Measurements from ENCODE around the gene WFDC1. TPM values are rescaled to one million over a fixed set of nuclear protein-coding genes. Genes with fewer than 3 reads are reported as not detected.

The WFDC1 gene
- total and polyA plus RNA-seq, 2 of the 4 experiments (the other 2 are of a cell fraction) = 4.7 to 6.8 TPM

DNA sequence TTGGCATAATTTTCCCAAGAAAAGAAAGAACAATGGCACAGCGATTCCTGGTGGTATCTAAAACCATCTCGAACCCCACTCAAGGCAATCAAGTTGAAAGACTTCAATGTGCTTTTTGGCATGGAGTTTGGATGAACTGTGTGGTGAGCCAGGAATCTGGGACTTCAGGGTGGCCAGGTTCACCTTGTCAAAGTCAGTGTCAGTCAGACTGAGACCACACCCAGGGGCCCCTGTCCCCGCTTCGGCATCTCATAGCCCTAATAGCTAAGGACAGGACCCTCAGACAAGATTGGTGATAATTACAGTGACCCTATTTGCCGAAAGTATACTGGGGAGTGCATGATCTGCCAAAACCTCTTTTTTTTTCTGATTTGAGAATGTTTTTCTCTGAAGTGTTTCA lies 25.8 kb downstream of the WFDC1 start:
- Histone ChIP-seq H3K27ac (ENCODE audit: insufficient read depth, low read length) (no peak overlapping the region), H4K5ac (ENCODE audit: low read depth, low read length) (no peak overlapping the region), H3K36me3 (ENCODE audit: control insufficient read depth, insufficient read depth, low read length) (peaks cover 24% of the 10 kb centered on the region), H3K9me3 (ENCODE audit: control insufficient read depth, insufficient read depth, low read length) (peaks cover 4% of the 10 kb centered on the region), H3K79me1 (ENCODE audit: low read depth in 1 of 2, low read length in 2 of 2) (no peaks in the 10 kb centered on the region; a peak in 2 of 4 replicates), H2BK120ac (ENCODE audit: low read depth, low read length) (no peak overlapping the region), H4K91ac (ENCODE audit: insufficient read depth, low read depth, low read length) (no peak overlapping the region), H3K14ac (replicated peaks; ENCODE audit: low read depth, low read length) (no peak overlapping the region), H3K9ac (ENCODE audit: low read depth, low read length) (no peak overlapping the region), H2AK9ac (replicated peaks; ENCODE audit: low read depth, low read length, poor library complexity) (no peak overlapping the region), H2BK5ac (ENCODE audit: low read depth, low read length, poor library complexity, severe bottlenecking) (no peak overlapping the region), H3K56ac (ENCODE audit: extremely low read depth, insufficient read depth, low read length) (no peak overlapping the region), H2BK20ac (ENCODE audit: low read depth, low read length) (no peak overlapping the region), H3K23ac (ENCODE audit: low read depth, low read length) (no peak overlapping the region), H3K4me2 (ENCODE audit: low read depth, low read length) (no peak overlapping the region), H3K4me1 (ENCODE audit: control insufficient read depth, insufficient read depth, low read length) (no peaks in the 10 kb centered on the region), H3K4ac (ENCODE audit: low read depth, low read length) (no peak overlapping the region), H4K8ac (ENCODE audit: low read depth in 2 of 2, low read length in 2 of 2) (no peak overlapping the region), H2AFZ (replicated peaks; ENCODE audit: low read length, poor library complexity) (no peak overlapping the region), H3K9me1 (ENCODE audit: insufficient read depth, low read length) (no peaks in the 10 kb centered on the region), H3K27me3 (ENCODE audit: control insufficient read depth, insufficient read depth, low read length) (no peaks in the 10 kb centered on the region), H3K4me3 (ENCODE audit: insufficient read depth, low read depth, low read length) (no peak overlapping the region), H2AK5ac (ENCODE audit: low read depth, low read length) (no peak overlapping the region), H3K18ac (ENCODE audit: low read depth, low read length) (no peak overlapping the region), H2BK15ac (ENCODE audit: low read depth, low read length) (no peak overlapping the region), H4K20me1 (ENCODE audit: insufficient read depth, low read length) (no peaks in the 10 kb centered on the region)
- in situ Hi-C loops (cut with MboI; ENCODE audit: low sequenced_read_pairs) (no loop called here), intact Hi-C loops (cut with micrococcal nuclease) (no loop called here), dilution Hi-C loops (cut with HindIII; ENCODE audit: low sequenced_read_pairs, unreplicated experiment) (no loop called here)
- TF ChIP-seq MAFK (IDR thresholded peaks at IDR 0.05; ENCODE audit: low read depth, low read length) = no peak
- CTCF ChIA-PET = no interaction called here
- DNase-seq (no peak), ATAC-seq (ENCODE audit: low read depth) (no peak)
- POLR2A ChIA-PET (ENCODE audit: unreplicated experiment) = no interaction called here
- 56% methylated on average over 3 of the region's 5 CpGs; no CpG with 5 or more reads in 1 of the 2 experiments for WGBS, 2 experiments (ENCODE audit: extremely low coverage in 2 of 2, insufficient read length in 1 of 2)
- BruUV-seq (replicated peaks) = no TSS peak

All from IMR-90 (cell line).